IPS-NIHi11 (cell line): ENCODE results near the gene PM20D2.

Experiments
- DNase-seq: peaks from one replicate; pipeline ENCODE4 v3.0.0; 2012; ENCODE audit warnings: mixed read lengths, low spot score

The PM20D2 gene

DNA sequence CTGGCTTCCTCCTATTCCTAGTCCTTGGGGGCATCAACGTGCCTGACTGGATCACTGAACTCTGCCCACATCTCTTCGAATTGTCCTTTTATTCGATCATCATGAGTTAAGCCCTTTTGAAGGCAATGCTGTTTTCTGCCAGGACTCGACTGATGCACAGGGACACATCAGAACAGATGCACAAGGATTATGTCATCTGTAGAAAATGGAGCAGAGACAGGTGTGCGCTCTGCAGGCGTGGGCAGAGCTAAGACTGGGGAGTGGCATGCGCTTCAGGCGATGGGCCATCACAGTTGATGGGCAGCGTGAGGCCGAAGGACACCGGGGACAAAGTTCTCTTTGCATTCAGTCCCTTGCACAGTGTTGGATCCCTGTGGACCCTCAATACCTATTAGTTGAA, 58.2 kb downstream of the PM20D2 start:
- DNase-seq = no peak

GRCh38 chr6:89205819-89206218, 60.0 kb downstream of the PM20D2 start:
- peak; percentile 49 for DNase-seq

DNA sequence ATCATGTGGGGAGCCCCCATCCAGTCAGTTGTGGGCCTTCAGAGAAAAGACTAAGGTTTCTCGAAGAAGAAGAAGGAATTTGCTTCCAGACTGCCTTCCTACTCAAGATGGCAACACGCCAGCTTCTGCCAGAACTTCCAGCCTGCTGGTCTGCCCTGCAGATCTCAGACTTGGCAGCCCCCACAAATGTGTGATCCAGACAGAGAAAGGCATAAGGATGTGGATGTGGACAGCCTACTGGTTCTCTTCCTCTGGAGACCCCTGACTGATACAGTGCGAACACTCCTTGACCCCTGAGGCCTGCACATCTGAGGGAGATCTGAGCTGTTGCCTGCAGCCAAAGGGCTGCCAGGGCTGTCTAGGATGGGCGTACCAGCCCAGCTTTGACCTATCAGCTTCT, 62.7 kb downstream of the PM20D2 start:
- DNase-seq = no peak

GRCh38 chr6:89209457-89209856, 63.6 kb downstream of the PM20D2 start:
- DNase-seq = no peak

DNA sequence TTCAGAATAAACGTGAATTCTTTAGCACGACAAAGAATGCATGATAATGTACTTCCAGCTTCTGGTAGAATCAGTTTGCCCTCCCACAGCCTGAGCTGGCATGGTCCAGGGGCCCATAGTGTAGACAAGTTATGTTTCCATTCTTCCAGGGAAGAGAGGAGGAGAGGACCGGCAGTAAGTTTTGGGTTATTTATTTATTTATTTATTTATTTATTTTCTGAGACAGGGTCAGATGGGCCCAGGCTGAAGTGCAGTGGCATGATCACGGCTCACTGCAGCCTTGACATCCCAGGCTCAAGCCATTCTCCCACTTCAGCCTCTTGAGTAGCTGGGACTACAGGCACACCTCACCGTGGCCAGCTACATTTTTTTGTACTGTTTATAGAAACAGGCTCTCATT, 66.6 kb downstream of the PM20D2 start:
- no peak for DNase-seq

- DNase-seq = no peak
These were observed 68.3 kb downstream of the PM20D2 start for GRCh38 chr6:89214197-89214596.
